ENCODE data around the gene MIS18A. TPM values are rescaled to one million over a fixed set of nuclear protein-coding genes. Genes with fewer than 3 reads are reported as not detected.
"Not testable (repeated sequence)": the region's sequence is repeated elsewhere in the genome, so short reads cannot be mapped to it uniquely, and the experiment has no call there.

The MIS18A gene
- total and polyA plus RNA-seq, 2 donors (not counting 1 experiment from before 2014, with no cell fraction given) = 4.0 to 7.6 TPM

DNA sequence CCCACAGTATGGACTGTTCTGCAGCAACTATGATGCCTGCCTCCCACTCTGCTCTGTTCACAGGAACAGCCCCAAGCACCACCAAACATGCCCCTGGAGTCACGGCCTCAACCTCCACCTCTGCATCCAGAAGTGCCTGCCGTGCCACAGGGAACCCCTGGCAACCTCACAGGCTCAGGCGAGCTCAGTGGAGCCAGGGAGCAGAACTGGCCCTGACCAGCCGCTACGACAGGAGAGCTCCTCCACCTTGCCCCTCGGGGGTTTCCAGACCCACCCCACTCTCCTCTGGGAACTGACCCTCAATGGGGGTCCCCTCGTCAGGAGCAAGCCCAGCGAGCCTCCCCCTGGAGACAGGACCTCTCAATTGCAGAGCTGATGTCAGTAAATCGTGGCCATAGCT lies 32.8 kb upstream of the MIS18A start:
- Histone ChIP-seq H3K4me2 (ENCODE audit: extremely low read depth, insufficient read depth, low read length) (no peak overlapping the region), H4K20me1 (ENCODE audit: control insufficient read depth, extremely low read depth, insufficient read depth, low read length) (no peaks in the 10 kb centered on the region)

DNA sequence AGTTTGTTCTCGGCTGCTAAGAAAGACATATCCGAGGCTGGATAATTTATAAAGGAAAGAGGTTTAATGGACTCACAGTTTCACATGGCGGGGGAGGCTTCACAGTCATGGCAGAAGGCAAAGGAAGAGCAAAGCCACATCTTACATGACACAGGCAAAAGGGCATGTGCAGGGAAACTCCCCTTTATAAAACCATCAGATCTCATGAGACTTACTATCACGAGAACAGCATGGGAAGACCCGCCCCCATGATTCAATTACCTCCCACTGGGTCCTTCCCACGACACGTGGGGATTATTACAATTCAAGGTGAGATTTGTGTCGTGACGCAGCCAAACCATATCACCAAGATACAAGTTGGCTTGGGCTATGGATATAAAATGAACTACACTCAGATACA lies 32.1 kb upstream of the MIS18A start:
- H3K79me2 ChIP-seq (ENCODE audit: control insufficient read depth, insufficient read depth, low read length); H3K9ac ChIP-seq (ENCODE audit: insufficient read depth, low read length); H4K20me1 ChIP-seq (ENCODE audit: control insufficient read depth, extremely low read depth, insufficient read depth, low read length); DNase-seq (ENCODE audit: low read depth in 2 of 2); H3K27me3 ChIP-seq (ENCODE audit: control insufficient read depth, insufficient read depth, low read length); H3K4me1 ChIP-seq (ENCODE audit: control insufficient read depth, extremely low read depth, insufficient read depth, low read length); H3K4me3 ChIP-seq (replicated peaks in 1 of 4; ENCODE audit: control extremely low read depth in 1 of 4, insufficient read depth in 1 of 4, low read depth in 3 of 4, low read length in 4 of 4); H3K4me2 ChIP-seq (ENCODE audit: extremely low read depth, insufficient read depth, low read length); H3K9me3 ChIP-seq (ENCODE audit: control insufficient read depth, insufficient read depth, low read depth, low read length); H3K27ac ChIP-seq (ENCODE audit: insufficient read depth, low read length); H2AFZ ChIP-seq (ENCODE audit: low read length): not testable (repeated sequence)
- H3K36me3 ChIP-seq (ENCODE audit: control insufficient read depth, insufficient read depth, low read length) = peaks cover 12% of the 10 kb centered on the region

More for the DNA sequence above, 32.8 kb upstream of the MIS18A start:
- Histone ChIP-seq H3K79me2 (ENCODE audit: control insufficient read depth, insufficient read depth, low read length) (no peaks in the 10 kb centered on the region), H3K27ac (ENCODE audit: insufficient read depth, low read length) (no peak overlapping the region), H3K27me3 (ENCODE audit: control insufficient read depth, insufficient read depth, low read length) (no peaks in the 10 kb centered on the region), H3K9ac (ENCODE audit: insufficient read depth, low read length) (no peak overlapping the region), H3K36me3 (ENCODE audit: control insufficient read depth, insufficient read depth, low read length) (peaks cover 12% of the 10 kb centered on the region), H3K4me1 (ENCODE audit: control insufficient read depth, extremely low read depth, insufficient read depth, low read length) (no peaks in the 10 kb centered on the region), H2AFZ (ENCODE audit: low read length) (no peak overlapping the region), H3K9me3 (ENCODE audit: control insufficient read depth, insufficient read depth, low read depth, low read length) (no peaks in the 10 kb centered on the region), H3K4me3 (replicated peaks in 1 of 4; ENCODE audit: control extremely low read depth in 1 of 4, insufficient read depth in 1 of 4, low read depth in 3 of 4, low read length in 4 of 4) (no peak overlapping the region)
- TF ChIP-seq EZH2 (IDR thresholded peaks at IDR 0.05; ENCODE audit: low read length, missing control alignments) = no peak
- TF ChIP-seq, protein P1, sequence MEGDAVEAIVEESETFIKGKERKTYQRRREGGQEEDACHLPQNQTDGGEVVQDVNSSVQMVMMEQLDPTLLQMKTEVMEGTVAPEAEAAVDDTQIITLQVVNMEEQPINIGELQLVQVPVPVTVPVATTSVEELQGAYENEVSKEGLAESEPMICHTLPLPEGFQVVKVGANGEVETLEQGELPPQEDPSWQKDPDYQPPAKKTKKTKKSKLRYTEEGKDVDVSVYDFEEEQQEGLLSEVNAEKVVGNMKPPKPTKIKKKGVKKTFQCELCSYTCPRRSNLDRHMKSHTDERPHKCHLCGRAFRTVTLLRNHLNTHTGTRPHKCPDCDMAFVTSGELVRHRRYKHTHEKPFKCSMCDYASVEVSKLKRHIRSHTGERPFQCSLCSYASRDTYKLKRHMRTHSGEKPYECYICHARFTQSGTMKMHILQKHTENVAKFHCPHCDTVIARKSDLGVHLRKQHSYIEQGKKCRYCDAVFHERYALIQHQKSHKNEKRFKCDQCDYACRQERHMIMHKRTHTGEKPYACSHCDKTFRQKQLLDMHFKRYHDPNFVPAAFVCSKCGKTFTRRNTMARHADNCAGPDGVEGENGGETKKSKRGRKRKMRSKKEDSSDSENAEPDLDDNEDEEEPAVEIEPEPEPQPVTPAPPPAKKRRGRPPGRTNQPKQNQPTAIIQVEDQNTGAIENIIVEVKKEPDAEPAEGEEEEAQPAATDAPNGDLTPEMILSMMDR (conservative IDR thresholded peaks at IDR 0.05 in 1 of 2, IDR thresholded peaks at IDR 0.05 in 1 of 2; ENCODE audit: low read depth in 1 of 2, low read length in 2 of 2) = no peak
- no peak for DNase-seq (ENCODE audit: low read depth in 2 of 2)

DNA sequence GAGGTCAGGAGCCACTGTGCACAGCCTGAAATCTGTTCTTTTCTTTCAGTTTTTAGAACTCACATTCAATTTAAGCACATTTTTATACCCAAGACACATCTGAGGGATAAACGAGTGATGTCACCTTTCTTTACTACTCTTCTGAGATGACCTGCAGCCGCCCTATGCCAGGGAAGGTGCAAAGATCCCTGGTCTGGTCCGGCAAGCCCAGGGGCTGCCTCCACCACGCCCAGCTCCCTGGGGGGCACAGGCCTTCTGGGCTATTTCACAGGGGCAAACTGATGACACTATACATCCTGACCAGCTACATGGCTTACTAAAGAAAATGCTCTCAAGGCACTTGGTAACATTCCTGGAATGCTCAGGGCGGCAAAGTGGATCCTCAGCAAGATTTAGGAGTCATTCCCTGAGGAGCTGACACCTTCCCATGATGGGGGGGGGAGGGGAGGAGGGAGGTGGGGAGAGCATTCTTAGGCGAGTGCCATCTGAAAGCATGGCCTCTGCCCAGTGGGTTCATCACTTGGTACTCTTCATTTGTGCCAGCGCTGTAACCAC lies 31.1 kb upstream of the MIS18A start:
- H3K9me3 ChIP-seq (ENCODE audit: control insufficient read depth, insufficient read depth, low read depth, low read length) = no peaks in the 10 kb centered on the region
- H3K4me3 ChIP-seq (replicated peaks in 1 of 4; ENCODE audit: control extremely low read depth in 1 of 4, insufficient read depth in 1 of 4, low read depth in 3 of 4, low read length in 4 of 4) = no peak overlapping the region
- no peaks in the 10 kb centered on the region for H3K79me2 ChIP-seq (ENCODE audit: control insufficient read depth, insufficient read depth, low read length)
- H4K20me1 ChIP-seq (ENCODE audit: control insufficient read depth, extremely low read depth, insufficient read depth, low read length) = no peaks in the 10 kb centered on the region
- no peak overlapping the region for H3K9ac ChIP-seq (ENCODE audit: insufficient read depth, low read length)
- TF ChIP-seq EZH2 (IDR thresholded peaks at IDR 0.05; ENCODE audit: low read length, missing control alignments) = no peak
- TF ChIP-seq, protein P1 (conservative IDR thresholded peaks at IDR 0.05 in 1 of 2, IDR thresholded peaks at IDR 0.05 in 1 of 2; ENCODE audit: low read depth in 1 of 2, low read length in 2 of 2) = no peak
- H3K4me2 ChIP-seq (ENCODE audit: extremely low read depth, insufficient read depth, low read length) = no peak overlapping the region
- peaks cover 12% of the 10 kb centered on the region for H3K36me3 ChIP-seq (ENCODE audit: control insufficient read depth, insufficient read depth, low read length)
- H3K4me1 ChIP-seq (ENCODE audit: control insufficient read depth, extremely low read depth, insufficient read depth, low read length) = no peaks in the 10 kb centered on the region
- no peak overlapping the region for H2AFZ ChIP-seq (ENCODE audit: low read length)
- H3K27ac ChIP-seq (ENCODE audit: insufficient read depth, low read length) = no peak overlapping the region
- no peak for DNase-seq (ENCODE audit: low read depth in 2 of 2)
- H3K27me3 ChIP-seq (ENCODE audit: control insufficient read depth, insufficient read depth, low read length) = no peaks in the 10 kb centered on the region

Measured in fibroblast of lung (primary cell).